Stimulated activated CD8-positive, alpha-beta memory T cell treated with anti-CD3 and anti-CD28 coated beads, Interleukin-12 subunit alpha, Interleukin-12 subunit beta, amount 100 ng/mL, for 4 hours (primary cell): Measurements from ENCODE around the gene PAX5.

ENCODE experiments used
- DNase-seq: peaks from one replicate; pipeline ENCODE4 v3.0.0-alpha.2; 2020; ENCODE audit warnings: low read depth

PAX5 gene

DNA sequence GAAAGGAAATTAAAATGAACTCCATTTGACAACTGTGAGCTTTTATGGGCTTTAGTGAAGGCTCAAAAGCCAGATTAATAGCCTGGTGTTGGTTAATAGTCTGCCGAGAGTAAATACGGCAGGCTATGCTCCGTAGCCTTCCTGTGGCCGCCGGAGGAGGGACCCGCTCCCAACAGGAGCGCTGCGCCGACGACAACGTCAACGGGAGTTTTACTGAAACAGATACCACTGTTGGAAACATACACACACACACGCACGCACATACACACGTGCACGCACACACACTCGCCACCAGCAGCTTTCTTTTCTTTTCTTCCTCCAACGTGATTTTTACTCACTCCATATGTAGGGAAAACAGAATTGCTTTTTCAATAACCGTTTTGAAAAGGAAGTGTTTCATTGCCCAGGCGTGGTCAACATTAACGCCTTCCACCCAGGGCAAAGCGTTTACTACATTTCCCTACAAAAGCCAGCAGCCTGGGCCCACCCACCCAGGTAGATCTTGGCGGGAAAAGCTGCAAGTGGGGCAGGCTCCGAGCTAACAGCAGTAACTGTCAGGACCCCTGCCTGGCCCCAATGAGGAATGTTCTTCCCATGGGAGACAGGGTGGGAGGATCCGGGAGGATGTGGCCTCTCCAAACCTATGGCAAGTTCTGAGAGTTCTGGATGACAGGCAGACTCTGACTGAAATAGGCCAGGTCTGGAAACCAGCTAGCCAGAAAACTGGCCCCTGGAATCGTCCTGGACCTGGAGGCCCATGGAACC lies 72.3 kb downstream of the PAX5 start:
- no peak for DNase-seq

DNA sequence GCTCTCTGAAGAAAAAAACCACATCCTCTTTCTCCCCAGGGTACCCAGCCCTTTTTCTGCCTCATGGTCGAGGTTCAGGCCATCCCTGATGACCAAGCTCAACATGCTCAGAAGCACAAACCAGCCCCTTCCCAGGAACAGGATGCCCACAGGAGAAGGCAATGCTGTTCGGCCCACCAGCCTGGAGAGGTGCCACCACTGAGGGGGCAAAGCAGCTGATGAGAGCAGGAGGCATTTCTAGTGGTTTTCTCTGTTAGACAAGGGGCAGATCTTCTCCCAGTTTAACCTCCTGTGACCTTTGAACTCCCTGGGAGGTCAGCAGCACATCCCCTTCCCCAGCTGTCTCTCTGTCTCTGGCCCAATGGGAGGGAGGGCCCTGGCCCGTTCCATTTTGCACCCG lies 73.0 kb downstream of the PAX5 start:
- DNase-seq = no peak

DNA sequence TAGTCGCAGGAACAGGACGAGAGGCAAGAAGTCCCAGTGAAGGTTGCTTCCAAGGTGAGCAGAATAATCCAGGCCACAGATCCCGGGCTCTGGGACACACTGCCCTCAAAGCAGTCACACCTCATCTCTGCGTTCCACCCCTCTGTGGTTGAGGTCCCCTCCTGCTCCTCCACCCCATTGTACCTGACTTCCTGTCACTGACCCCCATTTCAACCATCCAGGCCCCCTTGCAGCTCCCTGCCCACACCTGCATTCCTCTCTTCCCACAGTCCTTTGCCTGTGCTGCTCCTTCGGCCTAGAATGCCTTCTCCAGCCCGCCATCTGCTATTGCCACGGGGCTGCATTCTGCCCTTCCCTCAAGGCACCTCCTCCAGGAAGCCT lies 73.5 kb downstream of the PAX5 start:
- no peak for DNase-seq

DNA sequence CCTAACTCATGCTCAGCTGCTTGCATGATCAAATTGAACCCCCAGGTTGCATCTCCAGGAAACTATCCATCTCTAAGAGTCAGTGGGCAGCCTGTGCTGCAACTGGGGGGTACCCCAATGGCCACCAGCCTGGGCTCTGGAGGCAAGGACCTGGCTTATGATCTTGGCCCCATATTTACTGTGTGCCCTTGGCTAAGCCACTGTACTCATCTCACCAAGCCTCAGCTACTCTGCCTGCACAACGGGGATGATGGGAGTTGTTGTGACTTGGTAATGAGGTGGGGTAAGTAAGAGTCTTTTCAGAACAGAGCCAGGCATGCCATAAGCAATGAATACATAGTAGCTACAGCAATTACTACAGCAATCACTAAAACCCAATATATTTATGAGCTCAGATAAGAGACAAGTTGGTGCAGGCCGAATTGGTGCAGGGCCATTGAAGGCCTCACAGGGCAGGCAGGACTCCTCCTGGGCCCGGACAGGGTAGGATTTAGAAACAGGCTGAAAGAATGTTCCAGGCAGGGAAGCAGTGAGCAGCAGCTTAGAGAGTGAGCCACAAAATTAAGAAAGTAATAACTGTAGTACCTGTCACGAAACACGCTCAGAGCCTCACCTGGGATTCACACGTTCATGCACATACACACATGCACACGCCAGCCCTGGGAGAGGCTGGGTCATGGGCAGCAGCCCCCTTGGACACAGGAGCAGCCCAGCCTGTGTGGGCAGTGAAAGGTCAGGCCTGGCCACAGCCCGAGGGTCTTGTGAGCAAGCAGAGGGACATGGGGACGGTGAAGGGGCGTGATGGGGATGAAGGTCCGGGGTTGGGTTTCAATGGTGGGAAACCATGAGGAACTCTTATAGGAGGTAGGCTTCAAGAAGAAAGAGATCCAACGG lies 74.1 kb downstream of the PAX5 start:
- no peak for DNase-seq

DNA sequence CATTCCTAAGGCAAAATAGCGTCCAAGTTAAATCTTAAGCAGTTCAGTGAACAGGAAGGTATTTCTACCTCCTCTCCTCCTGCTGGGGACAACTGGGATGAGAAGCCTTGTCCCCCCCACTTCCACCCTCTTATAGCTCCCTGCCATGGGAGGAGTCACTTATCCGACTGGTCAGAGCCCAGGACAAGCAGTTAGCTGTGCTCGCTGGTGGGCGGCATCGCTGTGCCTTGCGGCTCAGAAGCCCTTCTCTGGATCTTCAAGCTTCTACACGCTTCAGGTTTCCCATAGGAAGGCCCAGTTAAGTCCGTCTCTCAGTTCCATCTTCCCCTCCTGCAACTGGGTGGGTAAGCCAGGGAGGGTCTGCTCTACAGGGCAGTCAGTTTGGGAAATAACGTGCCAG lies 77.2 kb downstream of the PAX5 start:
- DNase-seq = no peak

DNA sequence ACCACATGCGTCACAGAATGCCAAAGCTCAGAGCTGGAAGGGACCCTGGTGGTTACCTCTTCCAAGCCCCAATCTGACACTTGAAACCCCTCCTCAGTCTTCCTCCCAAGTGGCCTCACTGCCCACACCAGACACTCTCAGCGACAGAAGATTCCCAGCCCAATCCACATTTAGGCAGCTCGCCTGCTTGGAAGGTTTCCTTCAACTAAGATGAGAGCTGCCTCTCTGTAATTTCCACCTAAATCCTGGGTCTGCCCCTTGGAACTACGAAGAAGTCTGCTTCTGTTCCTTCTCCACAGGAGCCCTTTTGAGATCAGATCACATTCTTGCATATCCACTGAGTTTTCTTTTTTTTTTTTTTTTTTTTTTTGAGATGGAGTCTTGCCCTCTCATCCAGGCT lies 83.7 kb downstream of the PAX5 start:
- no peak for DNase-seq

DNA sequence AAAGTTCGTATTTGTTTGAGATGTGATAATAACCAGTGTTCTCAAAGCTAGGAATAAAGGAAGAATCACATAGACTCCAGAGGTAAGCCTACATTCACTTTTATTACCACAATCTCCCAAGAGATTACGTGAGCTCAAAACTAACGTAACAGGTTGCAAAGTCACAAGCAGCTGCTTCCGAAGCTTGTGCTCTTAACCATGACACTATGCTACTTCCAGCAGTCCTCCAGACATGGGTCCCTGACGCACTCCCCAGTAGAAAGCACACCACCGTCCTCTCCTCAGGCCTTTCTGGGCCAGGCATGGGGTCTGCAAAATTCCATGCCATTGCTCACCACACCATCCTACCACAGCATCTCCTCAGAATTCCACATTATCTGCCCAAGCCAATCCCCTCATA lies 84.6 kb downstream of the PAX5 start:
- DNase-seq = no peak

DNA sequence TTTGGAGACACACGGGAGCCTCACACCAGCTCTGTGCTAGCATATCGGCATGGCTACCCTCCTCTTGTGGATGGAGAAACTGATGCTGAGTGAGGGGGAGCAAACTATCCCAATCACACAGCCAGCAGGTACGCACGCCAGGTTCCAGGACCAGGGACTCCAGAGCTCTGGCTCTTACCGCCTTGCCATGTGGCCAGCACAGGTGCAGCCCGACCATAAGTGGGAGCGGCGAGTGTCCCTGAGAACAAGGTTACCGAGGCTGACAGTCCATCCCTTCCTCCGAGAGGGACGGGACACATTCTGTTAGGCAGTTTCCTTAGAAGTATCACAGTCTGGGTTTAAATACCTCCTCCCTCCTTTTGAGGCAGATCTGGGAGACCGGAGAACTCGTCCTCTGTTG lies 86.0 kb downstream of the PAX5 start:
- no peak for DNase-seq

DNA sequence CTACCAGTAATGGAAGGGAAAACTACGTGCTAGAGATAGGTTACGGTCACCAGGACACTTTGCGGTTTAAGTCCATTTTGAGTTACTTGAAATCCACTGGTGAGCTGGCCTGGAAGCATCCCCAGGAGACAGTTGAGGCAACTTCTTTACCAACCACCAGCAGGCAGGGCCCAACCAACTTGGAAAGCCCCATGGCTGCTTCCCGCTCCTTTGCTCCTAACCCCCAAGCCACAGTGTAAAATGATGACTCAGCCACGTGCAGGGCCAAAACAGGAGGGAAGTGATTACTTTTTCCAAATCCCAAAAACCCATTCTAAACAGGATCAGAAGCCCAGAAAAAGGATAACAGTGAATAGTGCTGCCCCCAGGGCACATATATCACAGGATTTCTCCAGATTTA lies 87.4 kb downstream of the PAX5 start:
- no peak for DNase-seq

DNA sequence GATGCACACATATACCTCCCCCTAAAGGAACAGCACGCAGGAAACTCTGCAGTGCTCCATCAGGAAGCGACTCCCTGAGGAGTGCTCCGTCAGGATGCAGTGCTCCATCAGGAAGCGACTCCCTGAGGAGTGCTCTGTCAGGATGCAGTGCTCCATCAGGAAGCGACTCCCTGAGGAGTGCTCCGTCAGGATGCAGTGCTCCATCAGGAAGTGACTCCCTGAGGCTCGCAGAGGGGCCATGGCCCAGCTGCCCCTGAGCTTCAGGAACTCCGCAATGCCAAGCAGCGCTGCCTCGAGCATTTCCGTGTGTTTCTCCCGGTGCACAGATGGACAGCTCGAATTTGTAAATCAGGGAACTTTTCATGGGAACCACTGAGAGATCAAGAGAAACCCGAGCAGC lies 88.1 kb downstream of the PAX5 start:
- no peak for DNase-seq

DNA sequence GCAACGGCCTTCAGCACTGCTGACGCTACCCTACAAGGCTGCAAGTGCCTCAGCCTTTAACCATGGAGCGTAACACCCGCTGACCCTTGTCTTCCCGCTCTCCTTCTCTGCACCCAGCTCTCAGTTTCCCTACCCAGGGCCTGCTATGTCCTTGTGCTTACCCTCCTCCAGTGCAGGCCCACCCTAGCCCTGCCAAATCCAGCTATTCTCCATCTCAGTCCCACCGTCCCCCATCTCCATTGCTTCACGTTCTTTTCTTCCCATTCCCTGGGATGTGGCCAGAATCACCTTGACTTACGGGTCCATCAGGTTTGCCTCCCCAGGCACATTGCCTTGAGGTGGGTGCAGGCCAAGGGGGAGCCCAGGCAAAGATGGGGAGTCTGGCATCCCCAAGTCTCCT lies 91.2 kb downstream of the PAX5 start:
- no peak for DNase-seq

DNA sequence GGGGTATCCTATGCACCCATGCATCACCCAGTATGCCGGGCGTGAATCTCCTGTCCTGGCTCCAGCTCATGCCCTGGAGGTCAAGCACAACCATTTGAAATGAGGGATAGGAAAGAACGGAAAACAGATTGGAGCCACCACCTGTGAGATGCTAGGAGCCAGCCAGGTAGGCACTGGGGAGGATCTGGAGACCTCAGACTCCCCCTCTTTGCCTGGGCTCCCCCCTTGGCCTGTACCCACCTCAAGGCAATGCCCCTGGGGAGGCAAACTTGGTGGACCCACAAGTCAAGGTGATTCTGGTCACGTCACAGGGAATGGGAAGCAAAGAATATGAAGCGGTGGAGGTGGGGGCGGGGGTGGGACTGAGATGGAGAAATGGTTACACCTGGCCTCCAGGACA lies 92.6 kb downstream of the PAX5 start:
- DNase-seq = no peak

DNA sequence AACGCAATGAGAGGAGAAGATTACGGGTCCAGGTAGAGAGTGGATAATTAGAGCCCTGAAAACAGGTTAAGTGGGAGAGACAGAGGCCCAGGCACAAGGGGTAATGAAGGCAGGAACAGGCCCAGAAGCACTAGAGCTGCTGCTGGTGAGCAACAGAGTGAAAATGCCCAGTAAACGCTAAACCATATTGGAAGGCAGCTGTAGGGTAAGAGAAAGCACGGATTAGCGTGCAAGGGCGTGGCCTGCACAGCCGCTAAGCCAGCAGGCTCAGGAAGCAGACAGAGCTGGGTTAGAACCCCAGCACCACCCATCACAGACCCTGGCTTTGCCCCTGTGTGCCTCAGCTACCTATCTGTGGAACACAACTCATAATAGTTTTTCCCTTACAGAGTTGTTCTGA lies 93.2 kb downstream of the PAX5 start:
- DNase-seq = no peak

DNA sequence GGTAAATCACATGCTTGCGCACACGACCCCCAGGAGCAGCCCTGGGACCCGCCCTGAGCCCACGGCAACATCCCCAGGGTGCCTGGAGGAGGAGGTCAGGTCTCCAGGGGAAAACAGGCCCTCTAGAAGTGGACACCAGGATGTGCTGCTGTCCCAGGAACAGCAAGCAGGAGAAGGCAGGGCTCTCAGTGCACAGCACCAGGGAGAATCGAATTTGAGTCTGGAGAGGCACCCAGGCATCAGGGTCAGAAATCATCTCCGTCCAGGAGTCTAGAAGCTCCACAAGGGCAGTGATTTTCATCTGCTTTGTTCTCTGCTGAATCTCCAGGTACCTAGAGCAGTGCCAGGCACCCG lies 93.6 kb downstream of the PAX5 start:
- DNase-seq = no peak

DNA sequence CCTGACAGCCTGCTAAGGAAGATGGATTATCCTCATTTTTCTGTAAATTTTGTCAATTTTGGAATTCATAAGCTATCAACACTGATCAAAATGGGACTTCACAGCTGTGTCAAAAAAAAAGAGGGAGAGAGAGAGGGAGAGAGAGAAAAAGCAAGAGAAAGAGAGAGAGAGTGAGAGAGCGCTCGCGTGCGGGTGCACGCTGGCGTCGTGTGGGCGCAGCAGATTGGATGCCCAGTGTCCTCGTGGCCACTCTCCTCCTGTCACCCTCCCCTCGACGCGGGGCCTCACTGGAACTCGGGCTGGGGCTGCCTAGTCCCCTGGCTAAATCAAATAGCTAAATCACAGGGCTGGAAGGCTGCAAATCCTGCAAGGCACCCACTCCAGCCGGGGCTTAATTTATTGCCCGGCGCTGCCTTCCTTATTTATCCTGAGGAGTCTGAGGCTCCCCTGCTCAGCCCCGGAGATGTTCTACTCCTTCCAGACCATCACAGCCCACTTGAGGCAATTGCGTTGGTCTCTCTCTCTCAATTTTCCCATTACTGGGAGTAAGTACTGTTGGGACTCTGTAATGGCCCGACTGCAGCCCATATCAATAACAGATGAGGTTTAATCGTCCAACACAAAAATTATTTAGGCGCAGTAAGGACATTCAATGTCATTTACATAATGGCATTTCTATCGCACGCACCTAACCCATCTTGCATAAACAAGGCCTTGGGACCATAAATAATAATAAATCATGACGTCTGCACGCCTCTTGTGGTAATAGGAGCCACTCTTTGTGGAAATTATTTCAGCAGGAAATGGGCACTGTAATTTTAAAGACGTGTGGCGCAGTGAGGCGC lies 94.2 kb downstream of the PAX5 start:
- no peak for DNase-seq

DNA sequence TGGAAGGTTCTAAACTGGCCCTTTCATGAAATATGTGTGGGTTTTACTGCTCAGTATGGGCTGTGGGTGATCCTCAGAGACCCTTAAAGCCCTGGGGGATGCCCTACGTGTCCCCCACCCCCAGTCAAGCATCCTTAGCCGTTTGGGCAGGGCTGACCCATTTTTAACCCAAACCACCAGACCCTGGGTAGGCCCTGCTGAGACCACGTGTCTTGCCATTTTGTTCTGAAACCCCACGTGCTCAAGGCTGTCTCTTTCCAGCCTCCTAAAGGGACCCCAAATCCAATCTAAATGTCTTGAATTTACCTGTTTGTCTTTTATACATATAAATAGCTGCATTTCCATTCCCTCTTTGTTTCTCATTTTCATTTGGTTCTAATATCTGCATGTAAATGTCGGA lies 94.9 kb downstream of the PAX5 start:
- no peak for DNase-seq

DNA sequence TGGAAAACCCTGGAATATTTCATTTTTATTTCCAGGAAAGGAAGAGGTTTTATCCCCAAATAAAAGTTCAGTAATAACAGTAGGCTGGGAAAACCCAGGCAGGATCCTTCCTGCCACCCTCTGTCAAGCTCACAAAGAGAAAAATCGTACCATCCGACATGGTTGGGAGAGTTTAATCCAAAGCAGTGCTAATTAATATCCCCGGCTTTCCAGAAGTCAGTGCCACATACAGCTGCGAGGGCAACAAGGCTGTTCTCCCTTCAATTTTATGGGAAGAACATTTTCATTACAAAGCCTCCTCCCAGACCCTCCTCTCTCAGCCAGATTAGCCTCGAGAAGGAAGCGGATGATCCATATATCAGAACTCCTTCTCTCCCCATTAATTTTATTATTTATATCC lies 95.5 kb downstream of the PAX5 start:
- no peak for DNase-seq

DNA sequence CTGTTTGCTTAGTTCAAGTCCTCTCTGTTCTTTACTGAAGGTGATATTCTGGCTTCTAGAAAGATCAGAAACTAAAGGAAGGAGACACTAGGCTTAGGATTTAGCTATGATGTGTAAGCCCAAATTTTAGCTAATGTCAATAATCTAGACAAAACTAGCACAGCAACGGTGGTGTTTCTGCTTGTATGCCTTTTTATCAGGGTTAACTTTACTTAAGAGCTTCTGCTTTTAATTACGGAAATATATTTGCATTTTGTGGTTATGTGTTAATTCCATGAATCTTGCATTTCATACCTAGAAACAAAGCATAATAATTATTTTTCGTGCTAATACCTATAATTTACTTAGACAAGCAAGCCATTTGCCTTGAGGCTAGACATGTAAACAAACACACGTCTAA lies 96.1 kb downstream of the PAX5 start:
- no peak for DNase-seq

DNA sequence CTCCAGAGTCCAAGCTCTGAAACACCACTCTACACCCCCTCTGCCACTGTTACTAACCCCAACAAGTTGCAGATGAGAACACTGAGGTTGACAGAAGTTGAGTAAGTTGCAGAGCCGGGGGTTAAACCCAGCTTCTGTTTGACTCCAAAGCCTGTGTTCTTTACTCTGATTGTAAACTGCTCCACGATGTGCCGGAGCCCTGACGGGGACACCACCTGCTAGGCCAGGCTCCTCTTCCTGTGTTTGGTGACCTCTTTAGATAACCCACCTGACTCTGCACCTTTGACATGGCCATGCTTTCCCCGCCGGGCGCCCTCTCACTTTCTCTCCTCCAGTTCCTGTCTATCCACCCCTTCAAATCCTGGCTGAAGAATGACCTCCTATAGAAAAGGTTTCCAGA lies 96.7 kb downstream of the PAX5 start:
- DNase-seq = no peak

DNA sequence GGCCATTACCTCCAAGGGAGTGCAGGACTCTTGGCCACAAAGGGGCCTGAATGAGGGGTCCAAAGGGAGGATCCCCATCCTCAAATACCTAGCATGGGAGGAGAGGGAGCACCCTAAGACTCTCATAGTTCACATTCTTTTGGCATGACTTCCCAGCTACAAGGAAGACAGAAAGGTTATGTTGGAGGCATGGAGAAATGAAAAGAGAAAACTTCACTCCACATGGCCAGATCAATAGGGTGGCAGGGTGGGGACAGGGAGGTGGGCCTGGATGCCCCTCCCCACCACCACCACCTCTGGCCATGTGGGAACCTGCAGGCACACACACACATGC lies 97.6 kb downstream of the PAX5 start:
- DNase-seq = no peak

DNA sequence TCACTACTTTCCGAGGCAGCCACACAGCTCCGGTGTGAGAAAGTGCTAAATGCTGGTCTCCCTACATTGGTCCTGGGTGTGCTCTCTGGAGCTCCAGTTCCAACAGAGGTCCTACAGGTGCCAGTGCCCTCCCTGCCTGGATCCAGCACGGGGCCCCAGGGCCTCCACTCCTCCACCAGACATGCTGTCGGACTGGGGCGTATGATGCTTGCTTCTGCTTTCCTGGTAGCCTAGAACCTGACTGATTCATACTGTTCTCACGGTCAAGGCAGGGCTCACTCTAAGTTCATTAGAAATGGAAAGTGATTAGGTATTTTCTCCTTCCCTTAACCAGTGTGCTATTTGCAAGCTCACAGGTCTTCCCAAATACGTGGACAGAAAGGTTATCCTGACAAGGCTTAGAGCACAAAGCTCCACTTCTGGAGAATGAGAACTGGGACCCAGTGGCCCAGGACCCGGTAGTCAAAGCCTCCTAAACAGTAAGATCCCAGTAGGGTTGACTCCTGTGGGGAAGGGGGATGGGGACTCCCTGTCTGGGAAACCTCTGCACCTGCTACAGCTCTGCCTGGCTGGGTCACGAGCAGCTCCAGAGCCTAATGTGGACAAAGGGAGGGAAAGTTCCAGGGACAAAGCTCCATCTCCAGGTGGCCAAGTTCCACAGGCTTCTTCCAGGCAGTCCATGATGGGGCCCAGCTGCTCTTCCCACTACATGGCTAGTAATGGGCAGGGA lies 98.1 kb downstream of the PAX5 start:
- no peak for DNase-seq

DNA sequence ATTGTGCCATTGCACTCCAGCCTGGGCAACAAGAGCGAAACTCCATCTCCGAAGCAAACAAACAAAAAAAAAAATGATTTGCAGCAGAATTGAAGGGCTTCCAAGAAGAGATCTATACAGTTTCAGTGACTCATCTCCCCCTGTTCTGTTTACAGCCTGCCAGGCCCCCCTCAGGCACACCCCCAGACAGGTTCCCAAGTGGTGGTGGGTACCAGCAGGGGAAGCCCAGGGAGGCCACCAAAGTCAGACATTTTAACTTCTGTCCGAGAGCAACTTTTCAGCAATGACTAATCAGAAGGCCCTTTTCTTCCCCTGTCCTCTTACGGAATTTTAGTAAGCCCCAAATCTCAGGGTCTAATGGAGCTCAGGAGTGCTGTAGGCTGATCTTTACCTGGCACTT lies 98.7 kb downstream of the PAX5 start:
- no peak for DNase-seq
